ENCODE data around the gene EEFSEC.

DNA sequence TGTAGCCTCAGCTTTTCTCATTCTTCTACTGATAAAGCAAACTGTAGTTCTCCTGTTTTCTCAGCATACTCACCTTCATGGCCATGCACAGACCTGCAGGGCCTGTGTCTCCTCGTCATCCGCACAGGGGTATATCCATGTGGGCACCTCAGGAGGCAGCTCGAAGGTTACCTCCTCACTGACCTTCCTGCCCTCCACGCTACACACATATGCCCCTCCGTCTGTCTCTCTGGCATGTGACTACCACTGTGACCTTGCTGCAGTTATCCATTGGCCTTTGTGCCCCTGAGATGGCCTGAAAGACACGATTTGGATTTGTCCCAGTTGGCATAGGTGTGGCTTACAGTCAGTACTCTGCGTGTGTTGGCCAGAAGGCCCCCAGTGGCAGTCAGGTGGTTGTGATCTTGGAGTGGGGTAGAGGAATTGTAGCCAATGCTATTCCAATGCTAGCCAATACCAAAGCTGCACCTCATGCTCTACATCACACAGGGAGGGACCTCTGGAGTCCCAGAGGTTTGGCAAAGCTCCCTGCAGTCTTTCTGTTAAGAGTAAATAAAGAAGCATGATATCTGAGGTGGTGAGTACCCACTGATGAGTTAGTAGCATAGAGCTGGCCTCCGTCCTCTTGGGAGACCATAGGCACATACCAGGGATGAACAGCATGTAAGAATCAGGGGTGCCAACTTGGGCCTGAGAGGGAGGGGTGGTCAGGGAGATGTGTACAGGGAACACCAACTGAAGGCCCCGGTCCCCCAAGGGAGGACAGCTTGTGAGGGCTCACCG, 143.4 kb downstream of the EEFSEC start:
- no peak for TF ChIP-seq CTCF (conservative IDR thresholded peaks at IDR 0.05; ENCODE audit: low read length)
- TF ChIP-seq EZH2phosphoT487 (IDR thresholded peaks at IDR 0.05; ENCODE audit: borderline replicate concordance, low read depth, low read length), result no peak

All from OCI-LY7 (cell line).